Loucy (cell line): ENCODE data around the gene TM4SF1.

Experiments
- EZH2phosphoT487 ChIP-seq: fragments of 200-600 bp; IDR thresholded peaks from 2 replicates; pipeline ENCODE4 v1.6.1; 2018; ENCODE audit warnings: antibody characterized with exemption, mild to moderate bottlenecking, moderate library complexity, borderline replicate concordance
- TF ChIP-seq, protein P1 (sequence below): fragments of 200-600 bp; sonication (generic); conservative IDR thresholded peaks from 2 replicates; pipeline ENCODE4 v1.5.1; 2014; ENCODE audit warnings: mild to moderate bottlenecking, antibody characterized with exemption, low read length

DNA sequence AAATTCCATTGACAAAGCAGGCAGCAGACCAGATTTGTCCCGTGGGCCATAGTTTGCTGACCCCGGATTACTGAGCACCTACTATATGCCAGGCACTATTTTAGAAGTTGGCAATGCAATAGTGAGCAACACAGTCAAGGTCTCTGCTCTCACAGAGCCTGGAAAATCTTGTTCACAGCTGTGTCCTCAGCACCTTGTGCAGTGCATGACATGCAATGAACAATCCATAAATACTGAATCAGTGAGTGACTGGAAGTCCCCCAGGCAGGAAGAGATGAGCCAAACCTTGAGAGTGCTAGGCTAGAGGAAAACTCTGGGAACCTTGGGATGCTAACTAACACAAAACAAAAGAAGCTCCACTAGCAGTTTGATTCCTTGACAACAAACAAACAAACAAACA lies 14.4 kb downstream of the TM4SF1 start:
- TF ChIP-seq, protein P1, sequence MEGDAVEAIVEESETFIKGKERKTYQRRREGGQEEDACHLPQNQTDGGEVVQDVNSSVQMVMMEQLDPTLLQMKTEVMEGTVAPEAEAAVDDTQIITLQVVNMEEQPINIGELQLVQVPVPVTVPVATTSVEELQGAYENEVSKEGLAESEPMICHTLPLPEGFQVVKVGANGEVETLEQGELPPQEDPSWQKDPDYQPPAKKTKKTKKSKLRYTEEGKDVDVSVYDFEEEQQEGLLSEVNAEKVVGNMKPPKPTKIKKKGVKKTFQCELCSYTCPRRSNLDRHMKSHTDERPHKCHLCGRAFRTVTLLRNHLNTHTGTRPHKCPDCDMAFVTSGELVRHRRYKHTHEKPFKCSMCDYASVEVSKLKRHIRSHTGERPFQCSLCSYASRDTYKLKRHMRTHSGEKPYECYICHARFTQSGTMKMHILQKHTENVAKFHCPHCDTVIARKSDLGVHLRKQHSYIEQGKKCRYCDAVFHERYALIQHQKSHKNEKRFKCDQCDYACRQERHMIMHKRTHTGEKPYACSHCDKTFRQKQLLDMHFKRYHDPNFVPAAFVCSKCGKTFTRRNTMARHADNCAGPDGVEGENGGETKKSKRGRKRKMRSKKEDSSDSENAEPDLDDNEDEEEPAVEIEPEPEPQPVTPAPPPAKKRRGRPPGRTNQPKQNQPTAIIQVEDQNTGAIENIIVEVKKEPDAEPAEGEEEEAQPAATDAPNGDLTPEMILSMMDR: no peak
- no peak for TF ChIP-seq EZH2phosphoT487
